GM18951 (cell line): ENCODE data around the gene PACRG.

Experiments used
- POLR2A ChIP-seq: IDR thresholded peaks from 4 replicates; pipeline ENCODE4 v1.6.1; 2011; ENCODE audit warnings: mild to moderate bottlenecking; ENCODE audit not compliant: insufficient read length, insufficient read depth; ENCODE audit errors: extremely low read depth
- in situ Hi-C: fragments of 300-500 bp; cut with MboI; formaldehyde crosslinking; loops from one replicate; pipeline ENCODE4 v1.12.0; 2022; ENCODE audit warnings: low sequenced_read_pairs, mixed read lengths, inconsistent platforms; ENCODE audit not compliant: unreplicated experiment

Gene PACRG

DNA sequence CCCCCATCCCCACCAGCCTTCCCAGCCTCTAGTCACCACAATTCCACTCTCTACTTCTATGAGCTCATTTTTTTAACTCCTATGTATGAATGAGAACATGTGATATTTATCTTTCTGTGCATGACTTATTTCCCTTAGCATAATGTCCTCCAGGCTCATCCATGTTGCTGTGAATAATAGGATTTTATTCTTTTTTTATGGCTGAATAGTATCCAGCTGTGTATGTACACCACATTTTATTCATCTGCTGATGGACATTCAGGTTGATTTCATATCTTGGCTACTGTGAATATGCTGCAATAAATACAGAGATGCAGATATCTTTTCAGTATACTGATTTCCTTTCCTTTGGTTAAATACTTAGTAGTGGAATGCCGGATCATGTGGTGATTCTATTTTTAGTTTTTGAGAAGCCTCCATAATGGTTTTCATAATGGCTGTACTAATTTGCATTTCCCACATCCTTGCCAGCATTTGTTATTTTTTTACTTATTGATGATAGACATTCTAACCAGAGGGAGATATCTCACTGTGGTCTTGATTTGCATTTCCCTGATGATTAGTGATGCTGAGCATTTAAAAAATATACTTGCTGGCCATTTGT is 194.9 kb downstream of the PACRG start:
- TF ChIP-seq POLR2A: no peak
- in situ Hi-C loops: no loop called here

DNA sequence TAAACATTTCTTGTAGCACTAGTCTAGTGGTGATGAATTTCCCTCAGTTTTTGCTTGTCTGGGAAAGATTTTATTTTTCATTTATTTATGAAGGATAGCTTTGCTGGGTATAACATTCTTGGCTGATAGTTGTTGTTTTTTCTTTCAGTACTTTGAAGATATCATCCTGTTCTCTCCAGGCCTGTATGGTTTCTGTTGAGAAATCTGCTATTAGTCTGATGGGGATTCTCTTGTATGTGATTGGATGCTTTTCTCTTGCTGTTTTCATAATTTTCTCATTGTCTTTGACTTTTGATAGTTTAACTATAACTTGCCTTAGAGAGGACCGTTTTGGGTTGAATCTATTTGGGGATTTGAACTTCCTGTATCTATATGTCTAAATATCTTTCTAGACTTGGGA is 207.1 kb downstream of the PACRG start:
- TF ChIP-seq POLR2A: no peak
- in situ Hi-C loops: no loop called here

DNA sequence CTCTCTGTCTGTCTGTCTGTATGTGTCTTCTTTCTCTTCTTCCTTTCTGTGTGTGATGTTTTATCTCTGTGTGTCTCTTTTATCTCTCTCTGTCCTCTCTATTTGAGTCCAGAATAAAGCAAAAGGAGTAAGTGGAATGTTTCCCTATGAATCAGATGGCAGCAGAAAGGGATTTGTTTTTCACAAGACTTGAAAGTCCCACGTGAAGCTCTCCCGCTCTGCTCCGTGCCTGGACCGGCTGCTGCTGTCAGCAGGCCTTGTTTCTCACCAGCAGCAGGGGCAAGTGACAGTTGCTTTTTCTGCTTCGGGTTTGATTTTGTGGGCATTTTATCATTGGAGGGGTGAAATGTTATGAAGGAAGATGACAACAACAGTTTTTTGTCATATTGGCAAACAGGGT is 212.7 kb downstream of the PACRG start:
- no peak for TF ChIP-seq POLR2A
- in situ Hi-C loops: no loop called here

- TF ChIP-seq POLR2A: no peak
- in situ Hi-C loops: no loop called here
Measured at GRCh38 chr6:162941128-162941527, 213.4 kb downstream of the PACRG start.

DNA sequence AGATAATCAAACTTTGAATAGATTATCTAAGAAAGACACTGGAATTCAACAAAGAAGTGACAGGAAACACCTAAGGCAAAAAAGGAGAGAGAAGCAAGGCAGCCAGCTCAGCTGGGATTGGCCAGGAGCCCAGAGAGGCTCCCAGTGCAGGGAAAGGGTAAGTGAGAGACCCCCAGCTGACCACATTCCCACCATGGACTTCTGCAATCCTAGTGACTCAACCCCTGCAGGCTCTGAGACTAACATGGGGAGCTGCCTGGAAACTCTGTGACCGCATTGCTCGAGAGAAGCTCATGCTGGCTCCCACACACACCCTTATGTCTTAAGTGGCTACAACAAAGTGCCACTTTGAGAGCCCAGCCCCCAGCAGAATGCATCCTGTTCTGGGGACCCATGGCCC is 215.1 kb downstream of the PACRG start:
- in situ Hi-C loops: no loop called here
- no peak for TF ChIP-seq POLR2A

DNA sequence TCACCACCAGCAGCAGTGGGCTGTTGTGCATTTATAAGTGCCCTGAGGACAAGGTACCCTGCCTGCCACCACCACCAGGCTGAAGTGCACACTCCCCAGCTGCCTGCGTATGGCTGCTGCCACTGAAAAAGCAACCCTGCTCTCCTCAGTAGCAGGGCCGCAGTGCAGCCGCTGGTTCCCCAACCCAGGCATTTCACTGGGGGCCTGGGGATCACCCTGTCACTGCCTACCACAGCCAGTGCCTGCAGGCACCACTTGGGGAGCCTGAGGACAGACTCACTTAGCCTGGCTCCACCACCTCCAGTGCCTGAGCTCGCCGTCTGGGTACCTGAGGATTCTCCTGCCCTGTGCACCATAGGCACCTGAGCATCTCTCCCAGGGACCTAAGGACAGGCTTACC is 215.6 kb downstream of the PACRG start:
- no peak for TF ChIP-seq POLR2A
- in situ Hi-C loops: no loop called here

DNA sequence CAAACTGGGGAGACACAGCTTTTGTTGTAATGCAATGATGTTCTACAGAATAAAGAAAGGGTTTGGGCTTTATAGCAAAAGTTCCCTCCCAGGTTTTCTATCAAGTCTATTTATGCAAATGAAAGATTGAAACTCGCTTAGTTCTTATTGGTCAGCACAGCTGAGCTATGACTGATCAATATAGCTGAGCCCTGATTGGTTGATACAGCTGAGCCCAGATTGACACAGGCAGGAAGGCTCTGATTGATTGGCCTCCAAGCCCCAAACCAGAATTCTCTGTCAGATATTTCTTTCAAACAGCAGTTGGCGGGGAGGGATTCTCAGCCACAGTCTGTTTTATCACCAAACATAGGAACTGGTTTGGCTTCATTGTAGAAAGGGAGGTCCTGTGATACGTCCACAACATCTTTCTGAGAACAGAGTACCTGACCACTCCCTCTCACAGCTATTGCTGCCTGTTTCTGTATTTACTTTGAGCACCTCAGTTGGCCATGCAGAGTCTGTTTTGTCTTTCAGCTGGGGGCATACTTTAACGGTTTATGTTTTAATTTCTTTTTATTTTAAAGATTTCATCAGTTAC is 223.5 kb downstream of the PACRG start:
- in situ Hi-C loops: no loop called here
- TF ChIP-seq POLR2A: no peak

GRCh38 chr6:162952423-162952822 is 224.6 kb downstream of the PACRG start:
- no peak for TF ChIP-seq POLR2A
- in situ Hi-C loops: no loop called here

- in situ Hi-C loops: no loop called here
- TF ChIP-seq POLR2A: no peak
Measured at GRCh38 chr6:162957062-162957461, 229.3 kb downstream of the PACRG start.

- in situ Hi-C loops: no loop called here
- TF ChIP-seq POLR2A: no peak
Measured at GRCh38 chr6:162960679-162961457, 233.1 kb downstream of the PACRG start.

- in situ Hi-C loops: no loop called here
- no peak for TF ChIP-seq POLR2A
Measured at GRCh38 chr6:162962093-162962492, 234.3 kb downstream of the PACRG start.

GRCh38 chr6:162963861-162964260 is 236.1 kb downstream of the PACRG start:
- no peak for TF ChIP-seq POLR2A
- in situ Hi-C loops: no loop called here

DNA sequence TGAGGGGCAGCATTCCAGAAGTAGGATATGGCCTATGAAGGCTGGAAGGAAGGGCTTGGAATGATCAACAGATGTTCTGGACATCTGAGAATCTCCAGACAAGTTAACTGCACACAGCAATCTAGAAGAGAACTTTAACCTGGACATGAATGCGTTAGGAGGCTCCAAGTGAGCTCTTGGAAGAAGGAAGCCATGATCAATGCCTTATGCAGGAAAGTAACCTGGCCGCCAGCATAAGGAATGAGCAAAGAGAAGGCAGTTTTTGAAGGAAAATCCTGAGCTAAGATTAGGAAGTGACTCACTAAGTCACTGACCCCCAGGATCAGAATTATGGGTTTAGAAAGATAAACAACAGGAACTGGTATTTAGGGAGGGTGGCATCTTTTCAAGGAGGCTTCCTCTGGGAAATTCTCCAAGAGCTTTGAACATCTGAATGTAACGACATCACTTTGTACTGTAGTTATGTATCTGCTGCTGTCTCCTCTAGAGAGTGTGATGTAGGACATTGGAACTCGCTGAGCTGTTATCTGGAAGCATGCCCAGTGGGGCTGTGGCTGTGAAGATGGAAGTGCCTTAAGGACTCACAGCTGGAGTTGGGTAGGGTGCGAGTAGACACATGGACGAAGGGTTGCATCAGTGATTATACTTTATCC is 236.8 kb downstream of the PACRG start:
- in situ Hi-C loops: no loop called here
- no peak for TF ChIP-seq POLR2A
